Vagina (tissue), 2 donors: ENCODE data around the gene USP54. TPM values are rescaled to one million over a fixed set of nuclear protein-coding genes. Genes with fewer than 3 reads are reported as not detected.

Experiments
- DNase-seq, 2 donors: peaks; one replicate each; pipeline ENCODE4 v3.0.0-alpha.2; 2017; ENCODE audit errors: extremely low spot score in 2 of 2
- H3K27ac ChIP-seq: fragments of 200-600 bp; sonication (generic); one replicate; pipeline ENCODE4 v1.5.1; 2019
- H3K27me3 ChIP-seq: fragments of 200-600 bp; sonication (generic); one replicate; pipeline ENCODE4 v1.5.1; 2019
- H3K36me3 ChIP-seq, 2 donors: fragments of 200-600 bp; sonication (generic); one replicate each; pipeline ENCODE4 v1.5.1; 2017 to 2019
- H3K4me1 ChIP-seq: fragments of 200-600 bp; sonication (generic); one replicate; pipeline ENCODE4 v1.5.1; 2019
- H3K4me3 ChIP-seq, 2 donors: fragments of 200-600 bp; sonication (generic); 1 replicate in 1 of 2; 2 replicates in 1 of 2; pipeline ENCODE4 v1.5.1; 2016 to 2019
- H3K9me3 ChIP-seq: fragments of 200-600 bp; sonication (generic); one replicate; pipeline ENCODE4 v1.5.1; 2019
- CTCF ChIP-seq, 3 experiments: fragments of 450-650 bp in 2 of 3; fragments of 200-600 bp in 1 of 3; sonication (generic) in 1 of 3; IDR thresholded peaks; one replicate each; pipeline ENCODE4 v1.5.1; 2017 to 2019; ENCODE audit warnings: antibody characterized with exemption in 3 of 3, mild to moderate bottlenecking in 2 of 3, moderate library complexity in 2 of 3
- POLR2A ChIP-seq, 2 donors: fragments of 450-650 bp; IDR thresholded peaks; one replicate each; pipeline ENCODE4 v1.6.1; 2017; ENCODE audit warnings: antibody characterized with exemption in 2 of 2, mild to moderate bottlenecking in 2 of 2, moderate library complexity in 2 of 2
- POLR2AphosphoS5 ChIP-seq, 2 donors: sonication (generic); formaldehyde crosslinking; IDR thresholded peaks; one replicate each; pipeline ENCODE4 v1.9.0; 2017; ENCODE audit warnings: antibody characterized with exemption in 2 of 2, mild to moderate bottlenecking in 2 of 2, low read depth in 1 of 2; ENCODE audit not compliant: insufficient read depth in 1 of 2
- intact Hi-C: fragments of 100-400 bp; cut with DNase I; formaldehyde crosslinking; loops from one replicate; pipeline ENCODE4 v1.15.1; 2023
- total RNA-seq: library from RNA; depleted of rRNA; stranded (reverse); fragments of >200 nt; gene quantifications from one replicate; pipeline ENCODE4 v1.2.3, GENCODE V29; 2016

USP54 gene
- total RNA-seq, 1 donor from 2014 or later: 27.7 TPM

DNA sequence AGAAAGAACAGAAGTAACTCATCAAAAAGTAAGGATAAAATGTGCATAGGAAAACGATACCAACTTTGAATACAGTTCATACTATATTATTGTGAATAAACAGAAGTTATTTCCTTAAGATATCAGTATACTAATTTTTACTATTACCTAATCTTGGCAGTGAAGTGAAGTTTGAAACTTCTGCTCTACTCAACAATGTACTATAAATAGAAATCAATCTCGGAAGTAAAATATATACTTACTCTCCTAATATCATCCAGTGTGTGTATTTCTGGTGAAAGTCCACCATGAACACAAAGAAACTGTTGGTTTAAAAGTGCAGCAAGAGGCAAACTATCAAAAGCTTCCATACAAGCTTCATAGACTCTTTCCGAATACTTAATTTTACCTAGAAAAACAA lies 119.9 kb downstream of the USP54 start:
- Histone ChIP-seq H3K27ac (no peak overlapping the region), H3K4me3 (no peak overlapping the region), H3K36me3 (peaks cover 0 to 70% of the 10 kb centered on the region in 2 donors)

DNA sequence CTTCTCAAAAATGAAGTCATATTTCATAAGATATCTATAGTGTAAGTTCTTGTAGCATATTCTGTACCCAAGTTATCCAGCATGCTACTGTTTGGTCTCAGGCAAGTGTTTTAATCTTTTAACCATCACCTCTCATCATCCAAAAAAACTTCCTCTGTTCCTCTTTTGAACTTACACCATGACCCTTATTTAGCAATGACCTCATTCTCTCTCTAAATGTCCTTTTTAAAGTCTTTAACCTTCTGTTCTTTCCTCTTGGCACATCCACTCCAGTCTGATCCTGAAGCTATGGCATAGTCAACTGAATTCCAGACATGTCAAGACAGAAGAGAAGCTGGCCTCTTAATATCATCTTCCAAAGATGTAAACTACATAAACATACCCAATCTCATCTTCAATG lies 121.6 kb downstream of the USP54 start:
- H3K27ac ChIP-seq: no peak overlapping the region
- H3K27me3 ChIP-seq: no peaks in the 10 kb centered on the region
- H3K4me1 ChIP-seq: no peaks in the 10 kb centered on the region
- intact Hi-C loops: no loop called here
- H3K36me3 ChIP-seq: peaks cover 0 to 63% of the 10 kb centered on the region in 2 donors
- no peak overlapping the region for H3K4me3 ChIP-seq
- no peak for DNase-seq
- TF ChIP-seq POLR2AphosphoS5 (IDR thresholded peaks at IDR 0.05; ENCODE audit: insufficient read depth in 1 of 2, low read depth in 1 of 2): no peak
- TF ChIP-seq POLR2A (IDR thresholded peaks at IDR 0.05): no peak
- TF ChIP-seq CTCF (IDR thresholded peaks at IDR 0.05): no peak
- H3K9me3 ChIP-seq: no peaks in the 10 kb centered on the region

More for the DNA sequence above, 119.9 kb downstream of the USP54 start:
- no peaks in the 10 kb centered on the region for H3K4me1 ChIP-seq
- H3K9me3 ChIP-seq: no peaks in the 10 kb centered on the region
- no peaks in the 10 kb centered on the region for H3K27me3 ChIP-seq
- TF ChIP-seq POLR2AphosphoS5 (IDR thresholded peaks at IDR 0.05; ENCODE audit: insufficient read depth in 1 of 2, low read depth in 1 of 2) (no peak), CTCF (IDR thresholded peaks at IDR 0.05) (no peak)
- intact Hi-C loops: no loop called here
- no peak for DNase-seq

DNA sequence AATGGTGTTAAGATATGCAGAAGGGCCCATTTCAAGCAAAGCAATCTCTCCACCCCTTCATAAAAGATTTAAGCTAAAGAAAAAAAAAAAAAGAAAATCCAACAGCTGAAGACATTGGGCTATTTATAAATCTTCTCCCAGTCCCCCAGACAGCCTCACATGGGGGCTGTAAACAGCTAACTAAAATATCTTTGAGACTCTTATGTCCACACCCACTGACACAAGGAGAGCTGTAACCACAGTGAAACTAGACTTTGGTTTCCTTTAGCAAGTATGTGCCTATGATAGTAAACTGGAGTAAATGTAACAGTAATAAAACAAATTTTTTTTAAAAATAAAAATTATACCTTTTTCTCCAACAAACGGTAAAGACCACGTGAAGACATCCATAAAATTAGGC lies 123.9 kb downstream of the USP54 start:
- H3K9me3 ChIP-seq: no peaks in the 10 kb centered on the region
- DNase-seq: no peak
- TF ChIP-seq POLR2AphosphoS5 (IDR thresholded peaks at IDR 0.05; ENCODE audit: insufficient read depth in 1 of 2, low read depth in 1 of 2) (no peak), CTCF (IDR thresholded peaks at IDR 0.05) (no peak), POLR2A (IDR thresholded peaks at IDR 0.05) (no peak)
- intact Hi-C loops: no loop called here
- no peaks in the 10 kb centered on the region for H3K4me1 ChIP-seq
- H3K27ac ChIP-seq: no peak overlapping the region
- peaks cover 0 to 50% of the 10 kb centered on the region in 2 donors for H3K36me3 ChIP-seq
- H3K27me3 ChIP-seq: no peaks in the 10 kb centered on the region
- H3K4me3 ChIP-seq: no peak overlapping the region

DNA sequence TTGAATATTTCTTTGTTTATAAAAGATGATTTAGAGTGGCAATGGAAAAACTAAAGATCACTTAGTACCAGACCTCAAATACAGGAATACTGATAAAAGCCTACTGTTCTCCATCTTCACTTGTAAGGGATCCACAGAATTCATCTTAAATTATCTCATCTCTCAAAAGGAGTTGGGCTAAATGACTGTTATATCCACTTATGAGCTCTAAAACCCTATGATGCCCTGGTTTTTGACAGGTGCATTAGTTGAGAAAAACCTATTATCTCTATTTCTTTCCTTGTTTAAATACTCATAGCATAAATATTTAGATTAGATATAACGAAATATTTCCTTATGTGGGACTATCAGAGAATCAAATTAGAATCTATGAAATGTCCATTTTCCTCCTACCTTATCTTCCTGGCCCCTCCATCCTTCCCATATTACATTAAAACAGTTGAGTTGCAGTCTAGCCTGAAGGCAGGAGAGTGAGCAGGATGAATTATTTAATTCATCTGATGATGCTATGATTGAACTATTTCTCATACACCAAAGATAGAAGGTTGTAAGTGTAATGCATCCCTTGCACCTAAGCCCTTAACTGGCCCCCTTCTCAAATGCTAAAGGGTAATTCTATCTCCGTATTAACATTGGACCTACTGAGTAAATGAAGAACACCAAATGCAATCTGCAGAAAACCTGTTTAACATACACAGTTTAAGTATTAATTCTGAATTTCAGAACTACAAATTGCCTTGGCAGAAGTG lies 125.0 kb downstream of the USP54 start:
- Histone ChIP-seq H3K4me3 (no peak overlapping the region), H3K27ac (no peak overlapping the region), H3K9me3 (no peaks in the 10 kb centered on the region), H3K27me3 (no peaks in the 10 kb centered on the region), H3K4me1 (no peaks in the 10 kb centered on the region), H3K36me3 (peaks cover 0 to 49% of the 10 kb centered on the region in 2 donors)
- no peak for DNase-seq
- intact Hi-C loops: no loop called here
- TF ChIP-seq POLR2A (IDR thresholded peaks at IDR 0.05): no peak
- no peak for TF ChIP-seq POLR2AphosphoS5 (IDR thresholded peaks at IDR 0.05; ENCODE audit: insufficient read depth in 1 of 2, low read depth in 1 of 2)
- no peak for TF ChIP-seq CTCF (IDR thresholded peaks at IDR 0.05)

DNA sequence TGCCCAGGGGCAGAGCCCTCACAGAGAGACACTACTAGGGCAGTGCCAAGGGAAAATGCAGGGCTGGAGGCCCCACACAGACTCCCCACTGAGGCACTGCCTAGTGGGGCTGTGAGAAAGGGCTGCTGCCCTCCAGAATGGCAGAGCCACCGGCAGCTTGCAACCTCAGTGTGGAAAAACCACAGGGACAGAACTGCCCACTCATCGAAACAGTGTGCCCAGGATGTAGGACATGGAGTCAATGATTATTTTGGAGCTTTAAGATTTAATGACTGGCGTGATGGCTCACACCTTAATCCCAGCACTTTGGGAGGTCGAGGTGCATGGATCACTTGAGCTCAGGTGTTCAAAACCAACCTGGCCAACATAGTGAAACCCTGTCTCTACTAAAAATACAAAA lies 130.2 kb downstream of the USP54 start:
- intact Hi-C loops: no loop called here
- TF ChIP-seq CTCF (IDR thresholded peaks at IDR 0.05) (no peak), POLR2A (IDR thresholded peaks at IDR 0.05) (no peak), POLR2AphosphoS5 (IDR thresholded peaks at IDR 0.05; ENCODE audit: insufficient read depth in 1 of 2, low read depth in 1 of 2) (no peak)
- no peaks in the 10 kb centered on the region for H3K27me3 ChIP-seq
- no peak overlapping the region for H3K4me3 ChIP-seq
- H3K36me3 ChIP-seq: peaks cover 0 to 17% of the 10 kb centered on the region in 2 donors
- no peaks in the 10 kb centered on the region for H3K4me1 ChIP-seq
- DNase-seq: no peak
- H3K9me3 ChIP-seq: no peaks in the 10 kb centered on the region
- H3K27ac ChIP-seq: no peak overlapping the region
